Breast epithelium (tissue), 4 donors: ENCODE data around the gene GJD3. TPM values are rescaled to one million over a fixed set of nuclear protein-coding genes. Genes with fewer than 3 reads are reported as not detected.

ENCODE experiments used
- DNase-seq, 2 donors: peaks; one replicate each; pipeline ENCODE4 v3.0.0-alpha.2; 2019; ENCODE audit warnings: low spot score in 2 of 2
- H3K27ac ChIP-seq, 2 donors: fragments of 200-600 bp; sonication (generic) in 1 of 2; one replicate each; pipeline ENCODE4 v1.5.1; 2016 to 2019; ENCODE audit warnings: mild to moderate bottlenecking in 1 of 2
- H3K27me3 ChIP-seq, 2 donors: fragments of 200-600 bp; sonication (generic) in 1 of 2; one replicate each; pipeline versions ENCODE4 v1.5.1 to v1.6.0; 2017 to 2019; ENCODE audit warnings: control low read depth in 1 of 2, mild to moderate bottlenecking in 1 of 2
- H3K36me3 ChIP-seq: fragments of 200-600 bp; one replicate; pipeline ENCODE4 v1.5.1; 2019
- H3K4me1 ChIP-seq, 2 donors: fragments of 200-600 bp; sonication (generic); one replicate each; pipeline ENCODE4 v1.5.1; 2016 to 2019; ENCODE audit warnings: control low read depth in 1 of 2
- H3K4me3 ChIP-seq, 3 donors: fragments of 200-600 bp; sonication (generic); 1 replicate in 2 of 3; 2 replicates in 1 of 3; pipeline ENCODE4 v1.5.1; 2016 to 2019; ENCODE audit warnings: mild to moderate bottlenecking in 3 of 3, moderate library complexity in 2 of 3
- H3K9me3 ChIP-seq, 2 donors: fragments of 200-600 bp; sonication (generic) in 1 of 2; one replicate each; pipeline ENCODE4 v1.5.1; 2016 to 2019; ENCODE audit warnings: control low read depth in 1 of 2
- CTCF ChIP-seq, 3 donors: fragments of 450-650 bp; IDR thresholded peaks; one replicate each; pipeline ENCODE4 v1.5.1; 2016 to 2017; ENCODE audit warnings: antibody characterized with exemption in 3 of 3, mild to moderate bottlenecking in 3 of 3, moderate library complexity in 3 of 3
- POLR2A ChIP-seq: fragments of 450-650 bp; IDR thresholded peaks from one replicate; pipeline ENCODE4 v1.6.1; 2016; ENCODE audit warnings: antibody characterized with exemption, mild to moderate bottlenecking, moderate library complexity
- POLR2AphosphoS5 ChIP-seq, 3 donors: sonication (generic); formaldehyde crosslinking; IDR thresholded peaks; one replicate each; pipeline ENCODE4 v1.6.1; 2017; ENCODE audit warnings: antibody characterized with exemption in 3 of 3
- intact Hi-C: fragments of 100-400 bp; cut with DNase I; formaldehyde crosslinking; loops from one replicate; pipeline ENCODE4 v1.15.1; 2023; ENCODE audit warnings: low total_unique reads
- total RNA-seq, 3 donors: library from RNA; depleted of rRNA; stranded (reverse); fragments of >200 nt; gene quantifications; one replicate each; pipeline ENCODE4 v1.1.0, GENCODE V29; 2016

The GJD3 gene
- total RNA-seq, 3 donors from 2014 or later: not detected

DNA sequence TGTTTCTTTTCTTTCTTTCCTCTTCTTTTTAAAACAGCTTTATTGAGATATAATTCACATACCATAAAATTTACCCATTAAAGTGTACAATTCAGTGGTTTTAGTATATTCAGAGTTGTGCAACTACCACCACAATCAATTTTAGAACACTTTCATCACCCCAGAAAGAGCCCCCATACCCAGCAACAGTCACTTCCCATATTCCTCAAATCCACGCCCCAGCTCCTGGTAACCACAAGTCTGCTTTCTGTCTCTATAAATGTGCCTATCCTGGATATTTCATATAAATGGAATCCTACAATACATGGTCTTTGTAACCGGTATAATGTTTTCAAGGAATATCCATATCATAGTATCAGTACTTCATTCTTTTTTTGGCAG is 36.2 kb downstream of the GJD3 start:
- no peaks in the 10 kb centered on the region for H3K36me3 ChIP-seq
- peaks cover 64 to 83% of the 10 kb centered on the region in 2 donors for H3K4me1 ChIP-seq
- H3K9me3 ChIP-seq: no peaks in the 10 kb centered on the region
- no peaks in the 10 kb centered on the region for H3K27me3 ChIP-seq
- TF ChIP-seq POLR2AphosphoS5 (IDR thresholded peaks at IDR 0.05) (no peak), POLR2A (no peak), CTCF (IDR thresholded peaks at IDR 0.05) (no peak)
- no peak overlapping the region for H3K4me3 ChIP-seq
- peak overlapping the region; percentile 60 to 94 for H3K27ac ChIP-seq
- intact Hi-C loops: no loop called here
- DNase-seq: no peak

- Histone ChIP-seq H3K4me1 (peaks cover 68 to 83% of the 10 kb centered on the region in 2 donors), H3K36me3 (no peaks in the 10 kb centered on the region), H3K9me3 (no peaks in the 10 kb centered on the region), H3K4me3 (no peak overlapping the region), H3K27me3 (no peaks in the 10 kb centered on the region), H3K27ac (peak overlapping the region; percentile 60 to 94)
- TF ChIP-seq POLR2A (no peak), CTCF (IDR thresholded peaks at IDR 0.05) (no peak), POLR2AphosphoS5 (IDR thresholded peaks at IDR 0.05) (no peak)
- intact Hi-C loops: no loop called here
- DNase-seq: no peak
These were observed 36.7 kb downstream of the GJD3 start for GRCh38 chr17:40327735-40328385.

DNA sequence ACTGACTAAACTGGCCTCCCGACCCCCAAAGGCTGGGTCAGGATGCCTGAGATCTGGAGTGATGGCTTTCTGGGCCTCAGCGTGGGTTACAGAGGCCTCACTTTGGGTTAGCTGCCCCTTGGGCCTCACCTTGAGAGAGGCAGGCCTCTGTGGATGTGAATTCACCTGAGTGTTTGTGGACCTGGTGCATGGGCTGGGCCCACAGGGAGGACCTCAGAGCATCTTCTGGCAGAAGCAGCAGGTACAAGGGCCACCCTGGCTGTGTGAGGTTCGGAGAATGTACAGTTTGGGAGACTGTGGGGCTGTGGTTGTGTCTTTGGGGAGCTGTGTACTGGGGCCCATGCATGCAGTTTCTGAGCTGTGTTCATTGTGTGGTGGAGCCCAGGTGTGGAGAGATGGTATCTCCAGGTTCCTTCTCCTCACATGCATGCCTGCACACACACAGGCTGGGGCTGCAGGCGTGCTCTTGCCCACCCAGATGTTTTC is 37.2 kb downstream of the GJD3 start:
- no peaks in the 10 kb centered on the region for H3K27me3 ChIP-seq
- H3K36me3 ChIP-seq: no peaks in the 10 kb centered on the region
- TF ChIP-seq CTCF (IDR thresholded peaks at IDR 0.05): no peak
- TF ChIP-seq POLR2AphosphoS5 (IDR thresholded peaks at IDR 0.05): no peak
- TF ChIP-seq POLR2A: no peak
- peaks cover 63 to 83% of the 10 kb centered on the region in 2 donors for H3K4me1 ChIP-seq
- peak overlapping the region; percentile 79 to 94 for H3K27ac ChIP-seq
- no peak overlapping the region for H3K4me3 ChIP-seq
- no peak for DNase-seq
- H3K9me3 ChIP-seq: no peaks in the 10 kb centered on the region
- intact Hi-C loops: no loop called here

DNA sequence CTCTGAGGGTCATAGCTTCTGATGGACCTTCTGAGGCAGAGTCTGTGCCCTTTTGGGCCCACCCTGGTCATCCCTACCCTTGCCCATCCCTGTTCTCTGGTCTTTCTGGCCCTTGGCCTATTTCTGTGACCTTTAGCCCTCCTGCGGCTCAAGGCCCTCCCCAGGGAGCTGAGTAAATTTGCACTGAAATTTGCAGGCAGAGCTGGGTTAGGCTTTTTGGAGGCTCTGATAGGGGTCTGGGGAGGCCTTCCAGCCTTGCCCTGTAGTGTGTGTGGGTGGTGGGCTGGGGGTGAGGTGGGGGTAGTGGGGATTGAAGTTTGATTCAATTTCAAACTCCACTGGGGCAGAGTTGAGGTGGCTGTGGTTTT is 37.7 kb downstream of the GJD3 start:
- no peak for DNase-seq
- H3K36me3 ChIP-seq: no peaks in the 10 kb centered on the region
- TF ChIP-seq POLR2AphosphoS5 (IDR thresholded peaks at IDR 0.05): no peak
- TF ChIP-seq POLR2A: no peak
- no peak for TF ChIP-seq CTCF (IDR thresholded peaks at IDR 0.05)
- H3K27ac ChIP-seq: peak overlapping the region; percentile 79 to 94
- peaks cover 62 to 83% of the 10 kb centered on the region in 2 donors for H3K4me1 ChIP-seq
- no peaks in the 10 kb centered on the region for H3K9me3 ChIP-seq
- intact Hi-C loops: no loop called here
- H3K4me3 ChIP-seq: peak overlapping the region in 1 of 3 donors; percentile 37
- H3K27me3 ChIP-seq: no peaks in the 10 kb centered on the region

- peak in 1 of 2 donors; percentile 47 for DNase-seq
- Histone ChIP-seq H3K27me3 (no peaks in the 10 kb centered on the region), H3K4me3 (peak overlapping the region in 1 of 3 donors; percentile 37), H3K4me1 (peaks cover 63 to 85% of the 10 kb centered on the region in 2 donors), H3K36me3 (no peaks in the 10 kb centered on the region), H3K9me3 (no peaks in the 10 kb centered on the region), H3K27ac (peak overlapping the region; percentile 79 to 94)
- TF ChIP-seq CTCF (IDR thresholded peaks at IDR 0.05) (no peak), POLR2A (no peak), POLR2AphosphoS5 (IDR thresholded peaks at IDR 0.05) (no peak)
- intact Hi-C loops: no loop called here
These were observed 38.3 kb downstream of the GJD3 start for GRCh38 chr17:40326014-40326831.
